Lower leg skin (tissue), 4 donors: ENCODE results near the gene ALS2. TPM values are rescaled to one million over a fixed set of nuclear protein-coding genes. Genes with fewer than 3 reads are reported as not detected.

Experiments used
- DNase-seq, 2 donors: peaks; one replicate each; pipeline ENCODE4 v3.0.0-alpha.2; 2019; ENCODE audit warnings: low spot score in 2 of 2
- H3K4me3 ChIP-seq: fragments of 200-600 bp; sonication (generic); 2 replicates; pipeline ENCODE4 v1.5.1; 2017; ENCODE audit warnings: mild to moderate bottlenecking, low read depth; ENCODE audit not compliant: poor library complexity, severe bottlenecking
- POLR2A ChIP-seq, 2 donors: fragments of 450-650 bp; IDR thresholded peaks; one replicate each; pipeline ENCODE4 v1.6.1; 2016 to 2017; ENCODE audit warnings: antibody characterized with exemption in 2 of 2, mild to moderate bottlenecking in 1 of 2, moderate library complexity in 1 of 2
- WGBS, 2 donors: methylation state at CpG; one replicate each; pipeline ENCODE4 v1.1.5; 2018; 5-methylcytosine and 5-hydroxymethylcytosine counted together
- intact Hi-C: fragments of 100-400 bp; cut with DNase I; formaldehyde crosslinking; loops from one replicate; pipeline ENCODE4 v1.15.0; 2023; ENCODE audit warnings: low total_unique reads
- total RNA-seq, 4 donors: library from RNA; depleted of rRNA; stranded (reverse); fragments of >200 nt; gene quantifications; one replicate each; pipeline ENCODE4 v1.1.0, GENCODE V29; 2016
- TF ChIP-seq, protein P1 (sequence below), 3 donors: fragments of 450-650 bp; IDR thresholded peaks; one replicate each; pipeline ENCODE4 v1.5.1; 2016; ENCODE audit warnings: antibody characterized with exemption in 3 of 3, mild to moderate bottlenecking in 3 of 3, moderate library complexity in 2 of 3

The ALS2 gene
- total RNA-seq, 4 donors from 2014 or later = 8.6 to 26.4 (median 17.9) TPM

- TF ChIP-seq, protein P1, sequence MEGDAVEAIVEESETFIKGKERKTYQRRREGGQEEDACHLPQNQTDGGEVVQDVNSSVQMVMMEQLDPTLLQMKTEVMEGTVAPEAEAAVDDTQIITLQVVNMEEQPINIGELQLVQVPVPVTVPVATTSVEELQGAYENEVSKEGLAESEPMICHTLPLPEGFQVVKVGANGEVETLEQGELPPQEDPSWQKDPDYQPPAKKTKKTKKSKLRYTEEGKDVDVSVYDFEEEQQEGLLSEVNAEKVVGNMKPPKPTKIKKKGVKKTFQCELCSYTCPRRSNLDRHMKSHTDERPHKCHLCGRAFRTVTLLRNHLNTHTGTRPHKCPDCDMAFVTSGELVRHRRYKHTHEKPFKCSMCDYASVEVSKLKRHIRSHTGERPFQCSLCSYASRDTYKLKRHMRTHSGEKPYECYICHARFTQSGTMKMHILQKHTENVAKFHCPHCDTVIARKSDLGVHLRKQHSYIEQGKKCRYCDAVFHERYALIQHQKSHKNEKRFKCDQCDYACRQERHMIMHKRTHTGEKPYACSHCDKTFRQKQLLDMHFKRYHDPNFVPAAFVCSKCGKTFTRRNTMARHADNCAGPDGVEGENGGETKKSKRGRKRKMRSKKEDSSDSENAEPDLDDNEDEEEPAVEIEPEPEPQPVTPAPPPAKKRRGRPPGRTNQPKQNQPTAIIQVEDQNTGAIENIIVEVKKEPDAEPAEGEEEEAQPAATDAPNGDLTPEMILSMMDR (IDR thresholded peaks at IDR 0.05) = no peak
- TF ChIP-seq POLR2A (IDR thresholded peaks at IDR 0.05) = no peak
- 5% methylated on average over 20 to 22 of the region's 22 CpGs for WGBS, 2 donors
- peak in 1 of 2 donors; percentile 22 for DNase-seq
- peak overlapping the region; percentile 79 for H3K4me3 ChIP-seq
- intact Hi-C loops = no loop called here
Measured at GRCh38 chr2:201779901-201780673, 646 bp downstream of the ALS2 start.

- TF ChIP-seq, protein P1 (IDR thresholded peaks at IDR 0.05) = no peak
- TF ChIP-seq POLR2A (IDR thresholded peaks at IDR 0.05) = no peak
- DNase-seq = no peak
- H3K4me3 ChIP-seq = no peak overlapping the region
- intact Hi-C loops = no loop called here
Measured at GRCh38 chr2:201777869-201778268, 2.9 kb downstream of the ALS2 start.

DNA sequence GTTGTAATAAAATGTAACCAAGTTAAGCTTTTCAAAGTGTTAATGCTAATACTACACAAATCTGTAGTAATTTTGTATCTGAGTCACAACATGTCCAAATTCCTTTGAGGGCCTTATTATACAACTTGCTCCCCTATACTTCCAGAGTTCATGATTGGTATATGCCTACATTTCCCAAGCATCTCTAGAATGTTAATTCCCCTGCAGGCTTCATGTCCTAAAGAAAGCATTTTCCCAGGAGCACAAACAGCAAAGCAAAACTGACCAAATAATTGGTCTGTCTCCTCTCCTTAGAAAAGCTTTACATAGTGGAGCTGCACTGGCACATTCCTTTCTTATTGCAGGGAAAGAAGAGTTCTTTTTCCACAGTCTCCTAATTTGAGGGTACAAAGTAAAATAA is 3.7 kb downstream of the ALS2 start:
- no peak for DNase-seq
- intact Hi-C loops = no loop called here
- H3K4me3 ChIP-seq = no peak overlapping the region
- TF ChIP-seq POLR2A (IDR thresholded peaks at IDR 0.05) = no peak
- TF ChIP-seq, protein P1 (IDR thresholded peaks at IDR 0.05) = no peak

DNA sequence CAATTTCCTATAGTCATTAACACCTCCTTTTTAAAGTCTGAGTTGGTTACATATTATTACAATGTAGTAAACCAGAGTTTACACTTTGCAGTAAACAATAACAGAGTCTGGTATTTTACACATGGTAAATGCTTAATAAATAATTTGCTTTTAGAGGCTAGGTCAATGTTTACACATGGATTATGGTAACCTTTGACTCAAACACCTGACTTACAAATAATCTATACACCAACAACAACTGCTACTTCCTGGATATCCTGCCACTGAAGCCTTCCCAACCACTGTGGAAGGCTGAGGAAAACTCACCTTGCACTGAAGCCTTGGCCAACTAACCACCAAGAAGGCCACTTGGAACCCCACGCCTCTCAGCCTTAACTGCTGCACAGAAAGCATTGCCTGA is 5.4 kb downstream of the ALS2 start:
- DNase-seq = no peak
- no peak overlapping the region for H3K4me3 ChIP-seq
- TF ChIP-seq POLR2A (IDR thresholded peaks at IDR 0.05) = no peak
- TF ChIP-seq, protein P1 (IDR thresholded peaks at IDR 0.05) = no peak
- WGBS, 2 donors = 94 to 100% methylated on average over 1 of the region's 1 CpG
- intact Hi-C loops = no loop called here

GRCh38 chr2:201774546-201774945 is 6.2 kb downstream of the ALS2 start:
- DNase-seq = no peak
- no peak overlapping the region for H3K4me3 ChIP-seq
- intact Hi-C loops = no loop called here
- WGBS, 2 donors = 88 to 92% methylated on average over 2 of the region's 2 CpGs
- TF ChIP-seq, protein P1 (IDR thresholded peaks at IDR 0.05) = no peak
- no peak for TF ChIP-seq POLR2A (IDR thresholded peaks at IDR 0.05)

GRCh38 chr2:201773990-201774389 is 6.7 kb downstream of the ALS2 start:
- 87 to 91% methylated on average over 1 of the region's 1 CpG for WGBS, 2 donors
- TF ChIP-seq, protein P1 (IDR thresholded peaks at IDR 0.05) = no peak
- no peak for TF ChIP-seq POLR2A (IDR thresholded peaks at IDR 0.05)
- intact Hi-C loops = no loop called here

More at GRCh38 chr2:201773990-201774389, 6.7 kb downstream of the ALS2 start:
- DNase-seq = no peak
- H3K4me3 ChIP-seq = no peak overlapping the region
